ENCODE results near the gene NR3C2. TPM values are rescaled to one million over a fixed set of nuclear protein-coding genes. Genes with fewer than 3 reads are reported as not detected.

The NR3C2 gene
- total RNA-seq, 1 experiment from 2014 or later: 0.63 TPM

GRCh38 chr4:148071009-148071408, 371.2 kb downstream of the NR3C2 start:
- DNase-seq: no peak
- Histone ChIP-seq H3K27me3 (no peaks in the 10 kb centered on the region), H3K36me3 (peaks cover 4% of the 10 kb centered on the region; the same call in 1 of the 2 replicates), H3K9me3 (replicated peaks) (no peaks in the 10 kb centered on the region), H3K27ac (no peak overlapping the region), H3K4me1 (peaks cover 8% of the 10 kb centered on the region; the same call in 1 of the 2 replicates), H3K4me3 (no peak overlapping the region)

- Histone ChIP-seq H3K27ac (no peak overlapping the region), H3K9me3 (replicated peaks) (no peaks in the 10 kb centered on the region), H3K36me3 (0 out of 2 replicates have a peak, but pooled peaks cover 4% of the 10 kb centered on the region), H3K4me3 (no peak overlapping the region), H3K27me3 (no peaks in the 10 kb centered on the region), H3K4me1 (peaks cover 8% of the 10 kb centered on the region; the same call in 1 of the 2 replicates)
- DNase-seq: no peak
These were observed 372.4 kb downstream of the NR3C2 start for GRCh38 chr4:148069895-148070178.

- Histone ChIP-seq H3K27ac (no peak overlapping the region), H3K9me3 (replicated peaks) (no peaks in the 10 kb centered on the region)
These were observed 372.9 kb downstream of the NR3C2 start for GRCh38 chr4:148069086-148069894.

GRCh38 chr4:148068065-148068911, 373.9 kb downstream of the NR3C2 start:
- Histone ChIP-seq H3K27ac (no peak overlapping the region), H3K4me3 (no peak overlapping the region), H3K4me1 (peaks cover 8% of the 10 kb centered on the region; the same call in 1 of the 2 replicates), H3K36me3 (0 out of 2 replicates have a peak, but pooled peaks cover 4% of the 10 kb centered on the region), H3K9me3 (replicated peaks) (no peaks in the 10 kb centered on the region), H3K27me3 (no peaks in the 10 kb centered on the region)
- peak; percentile 24 to 52 for DNase-seq

More at GRCh38 chr4:148069086-148069894, 372.9 kb downstream of the NR3C2 start:
- Histone ChIP-seq H3K36me3 (0 out of 2 replicates have a peak, but pooled peaks cover 4% of the 10 kb centered on the region), H3K4me1 (peaks cover 8% of the 10 kb centered on the region; the same call in 1 of the 2 replicates), H3K4me3 (no peak overlapping the region), H3K27me3 (no peaks in the 10 kb centered on the region)
- DNase-seq: no peak

- H3K4me1 ChIP-seq: peaks cover 14% of the 10 kb centered on the region; the same call in 1 of the 2 replicates
- H3K27ac ChIP-seq: no peak overlapping the region
These were observed 374.8 kb downstream of the NR3C2 start for GRCh38 chr4:148067301-148067916.

GRCh38 chr4:148065075-148065474, 377.1 kb downstream of the NR3C2 start:
- DNase-seq: no peak
- Histone ChIP-seq H3K9me3 (replicated peaks) (no peaks in the 10 kb centered on the region), H3K4me1 (peaks cover 16% of the 10 kb centered on the region; the same call in 1 of the 2 replicates), H3K27me3 (no peaks in the 10 kb centered on the region), H3K4me3 (no peak overlapping the region), H3K27ac (no peak overlapping the region), H3K36me3 (no peaks in the 10 kb centered on the region)

More at GRCh38 chr4:148067301-148067916, 374.8 kb downstream of the NR3C2 start:
- H3K4me3 ChIP-seq: no peak overlapping the region
- H3K36me3 ChIP-seq: 0 out of 2 replicates have a peak, but pooled peaks cover 2% of the 10 kb centered on the region
- no peak for DNase-seq
- H3K27me3 ChIP-seq: no peaks in the 10 kb centered on the region
- H3K9me3 ChIP-seq (replicated peaks): no peaks in the 10 kb centered on the region

GRCh38 chr4:148064451-148064850, 377.8 kb downstream of the NR3C2 start:
- Histone ChIP-seq H3K27ac (no peak overlapping the region), H3K4me3 (no peak overlapping the region), H3K36me3 (no peaks in the 10 kb centered on the region), H3K4me1 (peaks cover 16% of the 10 kb centered on the region; the same call in 1 of the 2 replicates), H3K27me3 (no peaks in the 10 kb centered on the region), H3K9me3 (replicated peaks) (no peaks in the 10 kb centered on the region)
- no peak for DNase-seq

GRCh38 chr4:148062301-148062950, 379.8 kb downstream of the NR3C2 start:
- DNase-seq: peak in 1 of 2 experiments; percentile 33
- Histone ChIP-seq H3K4me3 (no peak overlapping the region), H3K27ac (no peak overlapping the region), H3K36me3 (no peaks in the 10 kb centered on the region), H3K4me1 (peaks cover 8% of the 10 kb centered on the region; the same call in 1 of the 2 replicates), H3K27me3 (no peaks in the 10 kb centered on the region), H3K9me3 (replicated peaks) (no peaks in the 10 kb centered on the region)

- Histone ChIP-seq H3K27me3 (no peaks in the 10 kb centered on the region), H3K27ac (no peak overlapping the region), H3K4me3 (no peak overlapping the region), H3K36me3 (no peaks in the 10 kb centered on the region), H3K9me3 (replicated peaks) (no peaks in the 10 kb centered on the region), H3K4me1 (peaks cover 12% of the 10 kb centered on the region; the same call in 1 of the 2 replicates)
- no peak for DNase-seq
These were observed 380.4 kb downstream of the NR3C2 start for GRCh38 chr4:148061795-148062194.

- H3K9me3 ChIP-seq (replicated peaks): no peaks in the 10 kb centered on the region
- H3K4me3 ChIP-seq: no peak overlapping the region
- H3K36me3 ChIP-seq: no peaks in the 10 kb centered on the region
- no peak overlapping the region for H3K27ac ChIP-seq
- no peak for DNase-seq
- H3K4me1 ChIP-seq: peaks cover 16% of the 10 kb centered on the region
- H3K27me3 ChIP-seq: no peaks in the 10 kb centered on the region
These were observed 381.1 kb downstream of the NR3C2 start for GRCh38 chr4:148061141-148061481.

- Histone ChIP-seq H3K4me3 (no peak overlapping the region), H3K9me3 (replicated peaks) (no peaks in the 10 kb centered on the region), H3K27me3 (no peaks in the 10 kb centered on the region), H3K4me1 (peaks cover 16% of the 10 kb centered on the region), H3K27ac (no peak overlapping the region), H3K36me3 (no peaks in the 10 kb centered on the region)
- DNase-seq: no peak
These were observed 381.7 kb downstream of the NR3C2 start for GRCh38 chr4:148060264-148061140.

GRCh38 chr4:148059617-148060180, 382.5 kb downstream of the NR3C2 start:
- Histone ChIP-seq H3K27ac (no peak overlapping the region), H3K4me3 (no peak overlapping the region), H3K27me3 (no peaks in the 10 kb centered on the region), H3K9me3 (replicated peaks) (no peaks in the 10 kb centered on the region), H3K4me1 (peaks cover 20% of the 10 kb centered on the region), H3K36me3 (no peaks in the 10 kb centered on the region)
- DNase-seq: no peak
